SK-N-MC (cell line): ENCODE data around the gene ERICH2.

Source experiments
- EZH2 ChIP-seq: fragments of 200-600 bp; sonication (generic); IDR thresholded peaks from one replicate; pipeline ENCODE4 v1.6.1; 2017; ENCODE audit warnings: antibody characterized with exemption
- FOXP2 ChIP-seq: optimal IDR thresholded peaks from 2 replicates; pipeline ENCODE3; 2011; ENCODE audit warnings: mild to moderate bottlenecking, moderate library complexity; ENCODE audit not compliant: insufficient read depth; ENCODE audit errors: extremely low read length, control extremely low read depth
- POLR2AphosphoS5 ChIP-seq: IDR thresholded peaks from 2 replicates; pipeline ENCODE4 v1.6.1; 2012; ENCODE audit warnings: mild to moderate bottlenecking, low read depth, low read length, borderline replicate concordance

DNA sequence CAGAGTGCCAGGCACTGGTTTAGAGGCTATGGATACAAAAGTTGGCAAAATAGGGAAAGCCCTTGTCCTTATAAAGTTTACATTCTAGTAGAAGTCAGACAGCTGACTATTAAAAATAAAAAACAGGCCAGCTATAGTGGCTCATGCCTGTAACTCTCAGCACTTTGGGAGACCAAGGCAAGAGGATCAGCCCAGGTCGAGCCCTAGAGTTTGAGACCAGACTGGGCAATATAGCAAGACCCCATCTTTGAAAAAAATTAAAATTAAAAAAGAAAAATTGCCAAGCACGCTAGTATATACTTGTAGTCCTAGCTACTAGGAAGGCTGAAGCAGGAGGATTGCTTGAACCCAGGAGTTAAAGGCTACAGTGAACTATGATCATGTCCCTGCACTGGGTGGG is 12.5 kb downstream of the ERICH2 start:
- TF ChIP-seq POLR2AphosphoS5 (no peak), EZH2 (no peak), FOXP2 (no peak)
